Lower leg skin (tissue), 4 donors: ENCODE data around the gene SYT2. TPM values are rescaled to one million over a fixed set of nuclear protein-coding genes. Genes with fewer than 3 reads are reported as not detected.

ENCODE experiments used
- DNase-seq, 2 donors: peaks; one replicate each; pipeline ENCODE4 v3.0.0-alpha.2; 2019; ENCODE audit warnings: low spot score in 2 of 2
- H3K4me3 ChIP-seq: fragments of 200-600 bp; sonication (generic); 2 replicates; pipeline ENCODE4 v1.5.1; 2017; ENCODE audit warnings: mild to moderate bottlenecking, low read depth; ENCODE audit not compliant: poor library complexity, severe bottlenecking
- POLR2A ChIP-seq, 2 donors: fragments of 450-650 bp; IDR thresholded peaks; one replicate each; pipeline ENCODE4 v1.6.1; 2016 to 2017; ENCODE audit warnings: antibody characterized with exemption in 2 of 2, mild to moderate bottlenecking in 1 of 2, moderate library complexity in 1 of 2
- WGBS, 2 donors: methylation state at CpG; one replicate each; pipeline ENCODE4 v1.1.5; 2018; 5-methylcytosine and 5-hydroxymethylcytosine counted together
- intact Hi-C: fragments of 100-400 bp; cut with DNase I; formaldehyde crosslinking; loops from one replicate; pipeline ENCODE4 v1.15.0; 2023; ENCODE audit warnings: low total_unique reads
- total RNA-seq, 4 donors: library from RNA; depleted of rRNA; stranded (reverse); fragments of >200 nt; gene quantifications; one replicate each; pipeline ENCODE4 v1.1.0, GENCODE V29; 2016
- TF ChIP-seq, protein P1 (sequence below), 3 donors: fragments of 450-650 bp; IDR thresholded peaks; one replicate each; pipeline ENCODE4 v1.5.1; 2016; ENCODE audit warnings: antibody characterized with exemption in 3 of 3, mild to moderate bottlenecking in 3 of 3, moderate library complexity in 2 of 3

SYT2 gene
- total RNA-seq, 4 donors from 2014 or later, result not detected

DNA sequence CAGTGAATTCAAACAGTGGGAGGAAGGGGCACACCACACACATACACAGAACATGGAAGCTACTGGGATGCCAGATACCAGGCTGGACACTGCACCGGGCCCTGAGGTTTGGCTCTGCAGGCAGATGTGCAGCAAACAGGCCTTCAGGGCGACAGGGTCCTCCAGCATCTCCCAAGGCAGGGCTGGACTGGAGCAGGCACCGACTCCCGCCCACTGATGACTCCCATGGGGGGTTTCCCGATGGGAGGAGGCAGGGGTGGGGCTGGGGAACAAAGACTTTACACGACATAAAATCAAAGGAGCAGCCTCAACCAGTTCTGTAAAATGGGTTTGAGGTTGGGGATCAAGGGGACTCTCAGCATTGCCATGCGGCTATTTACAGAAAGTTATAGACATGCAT is 118.1 kb downstream of the SYT2 start:
- 74 to 87% methylated on average over 7 of the region's 7 CpGs for WGBS, 2 donors

GRCh38 chr1:202591515-202591914 is 118.7 kb downstream of the SYT2 start:
- no peak for DNase-seq
- intact Hi-C loops, result loop anchor here (10.0 kb wide), 1 partner anchor 87 kb away; no protein-coding TSS in a partner anchor
- TF ChIP-seq, protein P1, sequence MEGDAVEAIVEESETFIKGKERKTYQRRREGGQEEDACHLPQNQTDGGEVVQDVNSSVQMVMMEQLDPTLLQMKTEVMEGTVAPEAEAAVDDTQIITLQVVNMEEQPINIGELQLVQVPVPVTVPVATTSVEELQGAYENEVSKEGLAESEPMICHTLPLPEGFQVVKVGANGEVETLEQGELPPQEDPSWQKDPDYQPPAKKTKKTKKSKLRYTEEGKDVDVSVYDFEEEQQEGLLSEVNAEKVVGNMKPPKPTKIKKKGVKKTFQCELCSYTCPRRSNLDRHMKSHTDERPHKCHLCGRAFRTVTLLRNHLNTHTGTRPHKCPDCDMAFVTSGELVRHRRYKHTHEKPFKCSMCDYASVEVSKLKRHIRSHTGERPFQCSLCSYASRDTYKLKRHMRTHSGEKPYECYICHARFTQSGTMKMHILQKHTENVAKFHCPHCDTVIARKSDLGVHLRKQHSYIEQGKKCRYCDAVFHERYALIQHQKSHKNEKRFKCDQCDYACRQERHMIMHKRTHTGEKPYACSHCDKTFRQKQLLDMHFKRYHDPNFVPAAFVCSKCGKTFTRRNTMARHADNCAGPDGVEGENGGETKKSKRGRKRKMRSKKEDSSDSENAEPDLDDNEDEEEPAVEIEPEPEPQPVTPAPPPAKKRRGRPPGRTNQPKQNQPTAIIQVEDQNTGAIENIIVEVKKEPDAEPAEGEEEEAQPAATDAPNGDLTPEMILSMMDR (IDR thresholded peaks at IDR 0.05), result no peak
- TF ChIP-seq POLR2A (IDR thresholded peaks at IDR 0.05), result no peak
- H3K4me3 ChIP-seq, result no peak overlapping the region
- WGBS, 2 donors, result 95 to 96% methylated on average over 7 of the region's 7 CpGs

More for the DNA sequence above, 118.1 kb downstream of the SYT2 start:
- TF ChIP-seq, protein P1 (IDR thresholded peaks at IDR 0.05), result no peak
- TF ChIP-seq POLR2A (IDR thresholded peaks at IDR 0.05), result no peak
- intact Hi-C loops, result loop anchor here (10.0 kb wide), 1 partner anchor 87 kb away; no protein-coding TSS in a partner anchor
- H3K4me3 ChIP-seq, result no peak overlapping the region
- DNase-seq, result no peak

GRCh38 chr1:202590975-202591411 is 119.3 kb downstream of the SYT2 start:
- no peak for DNase-seq
- no peak overlapping the region for H3K4me3 ChIP-seq
- 49 to 71% methylated on average over 5 of the region's 5 CpGs for WGBS, 2 donors
- intact Hi-C loops, result loop anchor here (10.0 kb wide), 1 partner anchor 86 kb away; no protein-coding TSS in a partner anchor
- TF ChIP-seq POLR2A (IDR thresholded peaks at IDR 0.05), result no peak
- TF ChIP-seq, protein P1 (IDR thresholded peaks at IDR 0.05), result no peak

GRCh38 chr1:202590126-202590525 is 120.1 kb downstream of the SYT2 start:
- intact Hi-C loops, result loop anchor here (10.0 kb wide), 1 partner anchor 85 kb away; no protein-coding TSS in a partner anchor
- TF ChIP-seq, protein P1 (IDR thresholded peaks at IDR 0.05), result no peak
- TF ChIP-seq POLR2A (IDR thresholded peaks at IDR 0.05), result no peak
- 85 to 89% methylated on average over 4 of the region's 4 CpGs for WGBS, 2 donors
- DNase-seq, result no peak
- no peak overlapping the region for H3K4me3 ChIP-seq

- H3K4me3 ChIP-seq, result no peak overlapping the region
- intact Hi-C loops, result no loop called here
- TF ChIP-seq POLR2A (IDR thresholded peaks at IDR 0.05), result no peak
- TF ChIP-seq, protein P1 (IDR thresholded peaks at IDR 0.05), result no peak
- DNase-seq, result peak; percentile 85 to 97
- 59 to 75% methylated on average over 8 of the region's 8 CpGs for WGBS, 2 donors
These were observed 120.9 kb downstream of the SYT2 start for GRCh38 chr1:202589190-202589930.
